GM23338 (cell line): Measurements from ENCODE around the gene ATF5.

Experiments
- CREB1 ChIP-seq: fragments of 250-450 bp; sonication (Bioruptor Pico); IDR thresholded peaks from 2 replicates; pipeline ENCODE4 v1.5.0; 2020; ENCODE audit warnings: low read depth, mild to moderate bottlenecking, moderate library complexity
- CTCF ChIP-seq, 2 experiments: fragments of 200-600 bp in 1 of 2; sonication (generic) in 1 of 2; conservative IDR thresholded peaks; 2 replicates each; pipeline versions ENCODE4 v1.5.1 to v1.6.1; 2016 to 2017; ENCODE audit warnings: antibody characterized with exemption in 2 of 2, low read depth in 2 of 2, mild to moderate bottlenecking in 2 of 2, moderate library complexity in 1 of 2
- EZH2 ChIP-seq: fragments of 200-600 bp; sonication (generic); IDR thresholded peaks from one replicate; pipeline ENCODE4 v1.8.0; 2017; ENCODE audit warnings: antibody characterized with exemption, mild to moderate bottlenecking, low read depth; ENCODE audit not compliant: unreplicated experiment
- EZH2phosphoT487 ChIP-seq: fragments of 200-600 bp; sonication (generic); IDR thresholded peaks from one replicate; pipeline ENCODE4 v1.8.1; 2018; ENCODE audit warnings: antibody characterized with exemption; ENCODE audit not compliant: unreplicated experiment
- JUNB ChIP-seq: IDR thresholded peaks from one replicate; pipeline ENCODE4 v1.6.1; 2016; ENCODE audit warnings: antibody characterized with exemption; ENCODE audit not compliant: unreplicated experiment
- NANOG ChIP-seq: IDR thresholded peaks from 2 replicates; pipeline ENCODE4 v1.6.1; 2016; ENCODE audit warnings: antibody characterized with exemption, borderline replicate concordance
- POLR2AphosphoS5 ChIP-seq: IDR thresholded peaks from 2 replicates; pipeline ENCODE4 v1.6.1; 2016; ENCODE audit warnings: antibody characterized with exemption, low read depth
- TF ChIP-seq, protein P1 (sequence below): IDR thresholded peaks from one replicate; pipeline ENCODE4 v1.6.1; 2018; ENCODE audit warnings: antibody characterized with exemption; ENCODE audit not compliant: unreplicated experiment
- TF ChIP-seq, protein P2 (sequence below): fragments of 250-450 bp; sonication (Bioruptor Pico); IDR thresholded peaks from 2 replicates; pipeline ENCODE4 v1.5.0; 2020; ENCODE audit warnings: mild to moderate bottlenecking, moderate library complexity

DNA sequence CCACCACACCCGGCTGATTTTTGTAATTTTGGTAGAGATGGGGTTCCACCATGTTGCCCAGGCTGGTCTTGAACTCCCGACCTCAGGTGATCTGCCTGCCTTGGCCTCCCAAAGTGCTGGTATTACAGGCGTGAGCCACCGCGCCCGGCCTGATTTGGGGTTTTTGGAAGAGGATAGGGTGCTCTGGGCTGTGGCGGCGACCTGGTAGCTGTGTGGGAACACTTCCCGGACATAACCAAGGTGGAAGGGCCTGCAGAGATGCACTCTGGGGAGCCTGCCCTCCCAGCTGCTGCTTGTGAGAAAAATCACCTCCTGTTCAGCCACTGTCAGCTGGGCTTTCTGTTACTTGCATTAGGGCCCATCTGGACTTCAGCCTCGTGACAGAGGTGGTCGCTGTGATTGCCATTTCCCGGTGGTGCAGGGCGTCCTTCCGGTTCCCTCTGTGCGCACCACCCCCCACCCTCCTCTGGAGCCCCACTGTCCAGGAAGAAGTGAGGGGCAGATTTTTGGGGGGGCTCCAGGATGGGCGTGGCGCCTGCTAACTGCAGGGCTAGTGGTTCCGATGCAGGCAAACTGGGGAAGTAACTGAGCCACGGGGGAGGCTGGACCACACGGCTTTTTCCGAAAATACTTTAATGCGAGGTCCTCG is 39.8 kb upstream of the ATF5 start:
- TF ChIP-seq CTCF (conservative IDR thresholded peaks at IDR 0.05; ENCODE audit: low read depth in 2 of 2) (no peak), EZH2 (no peak), NANOG (no peak), CREB1 (CRISPR knock-in tag) (no peak), POLR2AphosphoS5 (no peak; the same call in 1 of the 2 replicates), EZH2phosphoT487 (no peak), JUNB (no peak)
- TF ChIP-seq, protein P1, sequence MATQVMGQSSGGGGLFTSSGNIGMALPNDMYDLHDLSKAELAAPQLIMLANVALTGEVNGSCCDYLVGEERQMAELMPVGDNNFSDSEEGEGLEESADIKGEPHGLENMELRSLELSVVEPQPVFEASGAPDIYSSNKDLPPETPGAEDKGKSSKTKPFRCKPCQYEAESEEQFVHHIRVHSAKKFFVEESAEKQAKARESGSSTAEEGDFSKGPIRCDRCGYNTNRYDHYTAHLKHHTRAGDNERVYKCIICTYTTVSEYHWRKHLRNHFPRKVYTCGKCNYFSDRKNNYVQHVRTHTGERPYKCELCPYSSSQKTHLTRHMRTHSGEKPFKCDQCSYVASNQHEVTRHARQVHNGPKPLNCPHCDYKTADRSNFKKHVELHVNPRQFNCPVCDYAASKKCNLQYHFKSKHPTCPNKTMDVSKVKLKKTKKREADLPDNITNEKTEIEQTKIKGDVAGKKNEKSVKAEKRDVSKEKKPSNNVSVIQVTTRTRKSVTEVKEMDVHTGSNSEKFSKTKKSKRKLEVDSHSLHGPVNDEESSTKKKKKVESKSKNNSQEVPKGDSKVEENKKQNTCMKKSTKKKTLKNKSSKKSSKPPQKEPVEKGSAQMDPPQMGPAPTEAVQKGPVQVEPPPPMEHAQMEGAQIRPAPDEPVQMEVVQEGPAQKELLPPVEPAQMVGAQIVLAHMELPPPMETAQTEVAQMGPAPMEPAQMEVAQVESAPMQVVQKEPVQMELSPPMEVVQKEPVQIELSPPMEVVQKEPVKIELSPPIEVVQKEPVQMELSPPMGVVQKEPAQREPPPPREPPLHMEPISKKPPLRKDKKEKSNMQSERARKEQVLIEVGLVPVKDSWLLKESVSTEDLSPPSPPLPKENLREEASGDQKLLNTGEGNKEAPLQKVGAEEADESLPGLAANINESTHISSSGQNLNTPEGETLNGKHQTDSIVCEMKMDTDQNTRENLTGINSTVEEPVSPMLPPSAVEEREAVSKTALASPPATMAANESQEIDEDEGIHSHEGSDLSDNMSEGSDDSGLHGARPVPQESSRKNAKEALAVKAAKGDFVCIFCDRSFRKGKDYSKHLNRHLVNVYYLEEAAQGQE: no peak
- TF ChIP-seq, protein P2, sequence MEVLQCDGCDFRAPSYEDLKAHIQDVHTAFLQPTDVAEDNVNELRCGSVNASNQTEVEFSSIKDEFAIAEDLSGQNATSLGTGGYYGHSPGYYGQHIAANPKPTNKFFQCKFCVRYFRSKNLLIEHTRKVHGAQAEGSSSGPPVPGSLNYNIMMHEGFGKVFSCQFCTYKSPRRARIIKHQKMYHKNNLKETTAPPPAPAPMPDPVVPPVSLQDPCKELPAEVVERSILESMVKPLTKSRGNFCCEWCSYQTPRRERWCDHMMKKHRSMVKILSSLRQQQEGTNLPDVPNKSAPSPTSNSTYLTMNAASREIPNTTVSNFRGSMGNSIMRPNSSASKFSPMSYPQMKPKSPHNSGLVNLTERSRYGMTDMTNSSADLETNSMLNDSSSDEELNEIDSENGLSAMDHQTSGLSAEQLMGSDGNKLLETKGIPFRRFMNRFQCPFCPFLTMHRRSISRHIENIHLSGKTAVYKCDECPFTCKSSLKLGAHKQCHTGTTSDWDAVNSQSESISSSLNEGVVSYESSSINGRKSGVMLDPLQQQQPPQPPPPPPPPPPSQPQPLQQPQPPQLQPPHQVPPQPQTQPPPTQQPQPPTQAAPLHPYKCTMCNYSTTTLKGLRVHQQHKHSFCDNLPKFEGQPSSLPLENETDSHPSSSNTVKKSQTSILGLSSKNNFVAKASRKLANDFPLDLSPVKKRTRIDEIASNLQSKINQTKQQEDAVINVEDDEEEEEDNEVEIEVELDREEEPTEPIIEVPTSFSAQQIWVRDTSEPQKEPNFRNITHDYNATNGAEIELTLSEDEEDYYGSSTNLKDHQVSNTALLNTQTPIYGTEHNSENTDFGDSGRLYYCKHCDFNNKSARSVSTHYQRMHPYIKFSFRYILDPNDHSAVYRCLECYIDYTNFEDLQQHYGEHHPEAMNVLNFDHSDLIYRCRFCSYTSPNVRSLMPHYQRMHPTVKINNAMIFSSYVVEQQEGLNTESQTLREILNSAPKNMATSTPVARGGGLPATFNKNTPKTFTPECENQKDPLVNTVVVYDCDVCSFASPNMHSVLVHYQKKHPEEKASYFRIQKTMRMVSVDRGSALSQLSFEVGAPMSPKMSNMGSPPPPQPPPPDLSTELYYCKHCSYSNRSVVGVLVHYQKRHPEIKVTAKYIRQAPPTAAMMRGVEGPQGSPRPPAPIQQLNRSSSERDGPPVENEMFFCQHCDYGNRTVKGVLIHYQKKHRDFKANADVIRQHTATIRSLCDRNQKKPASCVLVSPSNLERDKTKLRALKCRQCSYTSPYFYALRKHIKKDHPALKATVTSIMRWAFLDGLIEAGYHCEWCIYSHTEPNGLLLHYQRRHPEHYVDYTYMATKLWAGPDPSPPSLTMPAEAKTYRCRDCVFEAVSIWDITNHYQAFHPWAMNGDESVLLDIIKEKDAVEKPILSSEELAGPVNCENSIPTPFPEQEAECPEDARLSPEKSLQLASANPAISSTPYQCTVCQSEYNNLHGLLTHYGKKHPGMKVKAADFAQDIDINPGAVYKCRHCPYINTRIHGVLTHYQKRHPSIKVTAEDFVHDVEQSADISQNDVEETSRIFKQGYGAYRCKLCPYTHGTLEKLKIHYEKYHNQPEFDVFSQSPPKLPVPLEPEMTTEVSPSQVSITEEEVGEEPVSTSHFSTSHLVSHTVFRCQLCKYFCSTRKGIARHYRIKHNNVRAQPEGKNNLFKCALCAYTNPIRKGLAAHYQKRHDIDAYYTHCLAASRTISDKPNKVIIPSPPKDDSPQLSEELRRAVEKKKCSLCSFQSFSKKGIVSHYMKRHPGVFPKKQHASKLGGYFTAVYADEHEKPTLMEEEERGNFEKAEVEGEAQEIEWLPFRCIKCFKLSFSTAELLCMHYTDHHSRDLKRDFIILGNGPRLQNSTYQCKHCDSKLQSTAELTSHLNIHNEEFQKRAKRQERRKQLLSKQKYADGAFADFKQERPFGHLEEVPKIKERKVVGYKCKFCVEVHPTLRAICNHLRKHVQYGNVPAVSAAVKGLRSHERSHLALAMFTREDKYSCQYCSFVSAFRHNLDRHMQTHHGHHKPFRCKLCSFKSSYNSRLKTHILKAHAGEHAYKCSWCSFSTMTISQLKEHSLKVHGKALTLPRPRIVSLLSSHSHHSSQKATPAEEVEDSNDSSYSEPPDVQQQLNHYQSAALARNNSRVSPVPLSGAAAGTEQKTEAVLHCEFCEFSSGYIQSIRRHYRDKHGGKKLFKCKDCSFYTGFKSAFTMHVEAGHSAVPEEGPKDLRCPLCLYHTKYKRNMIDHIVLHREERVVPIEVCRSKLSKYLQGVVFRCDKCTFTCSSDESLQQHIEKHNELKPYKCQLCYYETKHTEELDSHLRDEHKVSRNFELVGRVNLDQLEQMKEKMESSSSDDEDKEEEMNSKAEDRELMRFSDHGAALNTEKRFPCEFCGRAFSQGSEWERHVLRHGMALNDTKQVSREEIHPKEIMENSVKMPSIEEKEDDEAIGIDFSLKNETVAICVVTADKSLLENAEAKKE (CRISPR knock-in tag): no peak
